GM18526 (cell line): ENCODE data around the gene NKAIN4.

Source experiments
- POLR2A ChIP-seq: IDR thresholded peaks from 3 replicates; pipeline ENCODE4 v1.6.1; 2011; ENCODE audit not compliant: insufficient read length; ENCODE audit errors: extremely low read depth

Gene NKAIN4

GRCh38 chr20:63254232-63254605 is at the start of gene NKAIN4:
Gene NKAIN4, minus strand, starts transcription at chr20:63254463. Its CDS starts 13 bp downstream, at chr20:63254450.
- no peak for TF ChIP-seq POLR2A

GRCh38 chr20:63303095-63303666 is 48.9 kb upstream of the NKAIN4 start:
- TF ChIP-seq POLR2A, result no peak

- TF ChIP-seq POLR2A, result no peak
Observed at GRCh38 chr20:63301671-63302070, 47.4 kb upstream of the NKAIN4 start.

GRCh38 chr20:63298731-63299312 is 44.6 kb upstream of the NKAIN4 start:
- no peak for TF ChIP-seq POLR2A

- TF ChIP-seq POLR2A, result no peak
Observed at GRCh38 chr20:63297796-63298572, 43.7 kb upstream of the NKAIN4 start.

GRCh38 chr20:63297371-63297781 is 43.1 kb upstream of the NKAIN4 start:
- TF ChIP-seq POLR2A, result no peak

GRCh38 chr20:63296531-63297299 is 42.5 kb upstream of the NKAIN4 start:
- no peak for TF ChIP-seq POLR2A

GRCh38 chr20:63295846-63296245 is 41.6 kb upstream of the NKAIN4 start:
- no peak for TF ChIP-seq POLR2A

- TF ChIP-seq POLR2A, result no peak
Observed at GRCh38 chr20:63295422-63295821, 41.2 kb upstream of the NKAIN4 start.

- TF ChIP-seq POLR2A, result no peak
Observed at GRCh38 chr20:63295018-63295417, 40.8 kb upstream of the NKAIN4 start.

- no peak for TF ChIP-seq POLR2A
Observed at GRCh38 chr20:63294536-63294900, 40.3 kb upstream of the NKAIN4 start.

- TF ChIP-seq POLR2A, result no peak
Observed at GRCh38 chr20:63293871-63294535, 39.7 kb upstream of the NKAIN4 start.

GRCh38 chr20:63293456-63293855 is 39.2 kb upstream of the NKAIN4 start:
- no peak for TF ChIP-seq POLR2A

GRCh38 chr20:63292904-63293303 is 38.6 kb upstream of the NKAIN4 start, which contains the start of gene COL20A1:
Gene COL20A1, plus strand, starts transcription at chr20:63293186. Its CDS starts 1,922 bp downstream, at chr20:63295108.
- TF ChIP-seq POLR2A, result no peak

- TF ChIP-seq POLR2A, result no peak
Observed at GRCh38 chr20:63292292-63292701, 38.0 kb upstream of the NKAIN4 start.
